Omental fat pad (tissue), 4 donors: Measurements from ENCODE around the gene SLC17A3. TPM values are rescaled to one million over a fixed set of nuclear protein-coding genes. Genes with fewer than 3 reads are reported as not detected.

Experiments used
- ATAC-seq: fragments of 150-250 bp; one replicate; pipeline ENCODE4 v1.9.1; 2016; ENCODE audit warnings: mild to moderate bottlenecking, moderate library complexity; ENCODE audit not compliant: low FRiP score
- DNase-seq: peaks from one replicate; pipeline ENCODE4 v3.0.0-alpha.2; 2019; ENCODE audit warnings: low spot score
- CTCF ChIP-seq, 3 donors: fragments of 450-650 bp; IDR thresholded peaks; one replicate each; pipeline ENCODE4 v1.5.1; 2016 to 2017; ENCODE audit warnings: antibody characterized with exemption in 3 of 3, mild to moderate bottlenecking in 3 of 3, moderate library complexity in 2 of 3
- total RNA-seq, 4 donors: library from RNA; depleted of rRNA; stranded (reverse); fragments of >200 nt; gene quantifications; one replicate each; pipeline ENCODE4 v1.1.0, GENCODE V29; 2016

The SLC17A3 gene
- total RNA-seq, 4 donors from 2014 or later: not detected

- no peak for ATAC-seq
- no peak for TF ChIP-seq CTCF (IDR thresholded peaks at IDR 0.05)
- no peak for DNase-seq
Measured at GRCh38 chr6:25851961-25852360, 22.1 kb downstream of the SLC17A3 start.

GRCh38 chr6:25844518-25844917 lies 29.5 kb downstream of the SLC17A3 start:
- ATAC-seq (no peak), DNase-seq (no peak)
- no peak for TF ChIP-seq CTCF (IDR thresholded peaks at IDR 0.05)

- DNase-seq (no peak), ATAC-seq (no peak)
- TF ChIP-seq CTCF (IDR thresholded peaks at IDR 0.05): no peak
Measured at GRCh38 chr6:25842526-25842925, 31.5 kb downstream of the SLC17A3 start.

GRCh38 chr6:25835442-25836283 lies 38.4 kb downstream of the SLC17A3 start:
- TF ChIP-seq CTCF (IDR thresholded peaks at IDR 0.05): no peak
- ATAC-seq (no peak), DNase-seq (no peak)

- no peak for TF ChIP-seq CTCF (IDR thresholded peaks at IDR 0.05)
- DNase-seq: no peak
- no peak for ATAC-seq
Measured at GRCh38 chr6:25834950-25835349, 39.1 kb downstream of the SLC17A3 start.

- TF ChIP-seq CTCF (IDR thresholded peaks at IDR 0.05): no peak
- DNase-seq: no peak
- ATAC-seq: no peak
Measured at GRCh38 chr6:25833136-25833535, 40.9 kb downstream of the SLC17A3 start.

- ATAC-seq (no peak), DNase-seq (no peak)
- no peak for TF ChIP-seq CTCF (IDR thresholded peaks at IDR 0.05)
Measured at GRCh38 chr6:25832670-25833069, 41.4 kb downstream of the SLC17A3 start.
